NCI-H2196 treated with DMSO at 0.1 percent for 48 hours (cell line): Measurements from ENCODE around the gene HOMER1.

Source experiments
- DNase-seq: peaks from one replicate; lab custom pipeline; 2025; ENCODE audit not compliant: unreplicated experiment; lab: John Stamatoyannopoulos, UW

Gene HOMER1

DNA sequence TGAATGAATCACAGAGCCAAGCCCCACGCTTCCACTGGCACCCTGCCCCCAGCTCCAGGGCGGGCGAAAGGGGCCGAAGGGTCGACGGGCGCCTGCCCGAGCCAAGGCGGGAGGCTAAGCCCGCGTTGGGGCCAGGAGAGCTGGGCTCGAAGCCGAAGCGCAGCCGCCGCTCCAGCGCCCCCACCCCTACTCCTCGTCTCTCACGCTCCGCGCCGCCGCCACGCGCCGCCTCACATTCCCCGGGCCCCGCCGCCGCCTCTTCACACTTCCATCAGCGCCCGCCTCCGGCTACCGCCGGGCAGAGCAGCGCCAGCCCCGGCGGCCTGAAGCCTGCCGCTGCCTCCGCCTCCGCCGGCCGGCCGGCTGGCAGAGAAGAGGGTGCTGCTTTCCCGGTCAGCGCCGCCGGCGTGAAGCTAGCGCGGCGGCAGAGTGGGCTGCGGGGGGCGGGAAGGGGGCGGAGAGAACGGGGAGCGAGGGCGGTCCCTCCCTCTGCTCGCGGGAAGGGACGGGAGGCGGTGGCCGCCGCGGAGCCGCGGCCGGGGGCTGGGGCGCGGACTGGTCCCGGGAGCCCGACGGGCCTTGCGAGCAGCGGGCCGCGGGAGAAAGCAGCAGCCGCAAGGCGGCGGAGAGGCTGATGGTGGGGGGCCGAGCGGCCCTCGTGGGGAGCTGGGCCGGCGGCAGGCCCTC is at the start of gene HOMER1:
TSS of gene HOMER1 (minus strand) at position 431 of the 687 bp plus-strand sequence. CDS start 1,360 bp downstream, outside the sequence.
- DNase-seq, result no peak

- DNase-seq, result no peak
These were observed 49.3 kb upstream of the HOMER1 start for GRCh38 chr5:79563247-79563590.

DNA sequence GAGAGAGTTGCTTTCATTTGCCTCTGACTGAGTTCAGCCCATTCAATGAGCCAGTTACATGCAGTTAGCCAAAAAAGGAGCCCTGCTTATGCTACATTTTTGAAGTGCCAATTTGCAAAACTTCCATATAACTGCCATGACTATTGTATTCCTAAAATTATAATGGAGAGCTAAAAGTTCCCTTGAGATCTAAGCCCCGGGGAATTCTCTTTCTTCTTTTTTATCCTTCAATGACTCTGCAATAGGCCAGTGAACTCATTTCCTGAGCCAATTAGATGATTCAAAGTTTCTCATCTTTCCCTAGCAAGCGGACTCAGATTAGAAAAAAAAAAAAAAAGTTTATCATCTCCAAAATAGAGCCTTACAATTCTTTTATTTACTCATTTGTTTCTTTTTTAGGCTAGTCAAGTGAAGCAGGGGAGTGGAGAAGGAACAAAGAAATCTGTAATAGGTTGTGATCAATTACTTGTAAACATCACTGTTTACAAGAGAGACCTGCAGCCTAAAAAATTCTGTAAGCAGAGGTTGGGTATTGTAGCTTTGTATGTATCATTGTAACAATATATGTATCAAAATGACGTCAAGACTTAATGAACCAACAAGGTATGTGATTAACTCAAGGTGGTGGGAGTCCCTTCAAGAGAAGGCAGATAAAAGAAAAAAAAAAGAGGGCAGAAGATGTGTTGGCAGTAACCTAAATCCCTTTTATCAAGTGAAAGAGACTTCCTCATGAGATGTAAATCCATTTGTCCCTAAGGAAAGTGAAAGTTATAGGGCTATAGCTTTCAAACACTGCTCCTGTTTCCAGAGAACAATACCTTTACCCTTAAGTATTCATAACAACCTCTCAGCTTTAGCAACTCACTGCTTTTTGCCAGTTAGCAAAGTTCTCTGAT is 48.7 kb upstream of the HOMER1 start:
- DNase-seq, result no peak

- DNase-seq, result no peak
These were observed 47.6 kb upstream of the HOMER1 start for GRCh38 chr5:79561525-79561893.

GRCh38 chr5:79560771-79561524 is 47.0 kb upstream of the HOMER1 start:
- DNase-seq, result no peak

DNA sequence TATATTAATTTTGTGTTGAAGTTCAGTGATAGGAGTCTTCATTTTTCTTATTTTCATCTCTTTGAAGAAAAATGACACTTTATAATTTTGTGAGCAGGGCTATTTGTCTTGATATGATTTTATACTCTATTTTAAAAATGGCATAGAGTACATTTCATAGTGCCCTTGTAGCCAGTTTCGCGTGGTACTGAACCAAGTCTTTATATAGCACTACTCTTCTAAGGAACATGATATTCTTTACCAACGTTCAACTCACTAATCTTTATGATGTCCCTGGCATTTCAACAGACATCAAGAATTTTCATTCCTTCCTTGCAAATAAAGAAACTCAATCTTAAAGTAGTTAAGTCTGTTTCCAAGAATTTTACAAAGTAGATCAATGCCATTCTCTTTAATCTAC is 41.5 kb upstream of the HOMER1 start:
- no peak for DNase-seq

- DNase-seq, result no peak
These were observed 39.0 kb upstream of the HOMER1 start for GRCh38 chr5:79552984-79553383.

DNA sequence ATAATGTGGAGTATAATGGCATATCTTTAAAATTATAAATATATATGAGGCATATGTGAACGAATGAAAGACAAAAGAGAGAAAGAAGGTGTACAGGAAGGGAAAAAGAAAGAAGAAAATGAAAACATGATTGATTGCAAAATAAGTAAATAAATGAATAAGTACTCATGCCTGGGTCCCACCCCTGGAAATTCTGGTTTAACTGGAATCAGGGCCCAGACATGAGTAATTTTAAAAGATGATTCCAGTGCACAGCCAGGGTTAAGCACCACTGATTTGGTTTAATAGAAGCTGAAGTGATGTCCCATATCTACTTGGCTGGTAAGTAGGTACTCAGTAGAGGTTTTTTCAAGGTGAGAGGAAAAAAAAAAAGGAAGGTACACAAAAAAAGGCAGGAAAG is 34.0 kb upstream of the HOMER1 start:
- no peak for DNase-seq

DNA sequence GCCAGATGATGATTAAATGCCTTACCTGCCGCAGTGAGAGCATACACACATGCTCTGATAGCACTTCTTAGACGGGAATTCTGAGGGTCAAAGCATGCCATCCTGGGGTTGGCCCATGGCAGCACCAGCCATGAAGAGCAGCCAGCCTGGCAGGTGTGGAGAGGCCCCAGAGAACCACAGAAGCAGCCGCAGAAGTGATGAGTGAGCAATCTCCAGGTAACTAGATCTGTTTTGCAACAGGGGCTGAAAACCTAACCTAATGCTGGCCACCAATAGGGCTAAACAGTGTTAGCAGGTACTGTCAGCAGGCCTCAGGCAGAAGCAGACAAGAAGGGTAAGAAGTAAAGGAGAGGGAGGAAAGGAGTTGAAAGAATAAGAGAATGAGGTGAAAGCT is 33.5 kb upstream of the HOMER1 start:
- DNase-seq, result no peak

DNA sequence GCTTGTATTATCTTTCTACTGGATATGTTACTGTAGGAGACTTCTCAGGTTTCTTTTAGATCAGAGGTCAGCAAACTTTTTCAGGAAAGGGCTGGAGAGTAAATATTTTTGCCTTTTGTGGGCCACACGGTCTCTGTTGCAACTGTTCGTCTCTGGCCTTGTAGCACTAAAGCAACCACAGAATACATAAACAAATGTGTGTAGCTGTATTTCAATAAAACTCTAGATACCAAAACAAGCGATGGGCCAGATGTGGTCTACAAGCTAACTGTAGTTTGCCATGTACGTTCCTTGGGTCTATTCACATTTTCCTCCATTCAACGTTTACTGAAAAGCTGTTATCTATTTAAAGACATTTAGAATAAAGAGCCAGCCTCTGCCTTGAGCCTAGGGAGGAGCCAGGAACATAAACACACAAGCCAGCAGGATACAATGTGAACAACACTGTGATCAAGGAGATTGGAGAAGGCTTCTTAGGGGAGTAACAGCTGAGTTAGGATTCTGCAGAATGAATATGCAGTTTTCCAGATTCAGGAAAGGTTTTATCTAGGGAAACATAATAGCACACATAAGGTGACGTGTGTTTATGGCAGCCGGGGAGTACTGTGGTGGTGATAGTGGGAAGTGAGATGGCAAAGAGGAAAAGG is 33.0 kb upstream of the HOMER1 start:
- DNase-seq, result no peak

- DNase-seq, result no peak
These were observed 30.2 kb upstream of the HOMER1 start for GRCh38 chr5:79544131-79544530.

DNA sequence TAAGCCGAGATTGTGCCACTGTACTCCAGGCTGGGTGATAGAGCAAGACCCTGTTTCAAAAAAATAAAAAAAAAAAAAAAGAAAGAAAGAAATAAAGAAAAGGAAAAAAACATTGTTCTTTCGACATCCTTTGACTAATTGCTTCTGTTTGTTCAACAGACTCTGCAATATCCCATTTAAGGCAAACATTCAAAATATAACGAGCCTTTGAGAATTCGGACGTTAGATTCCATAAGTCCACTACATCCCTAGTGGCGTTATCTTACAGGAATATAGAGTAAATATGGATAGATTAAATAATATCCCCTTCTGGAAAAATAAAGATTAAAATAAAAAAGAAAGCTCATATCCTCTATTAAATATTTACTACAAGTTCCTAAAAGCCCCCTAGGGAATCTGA is 27.0 kb upstream of the HOMER1 start:
- no peak for DNase-seq

DNA sequence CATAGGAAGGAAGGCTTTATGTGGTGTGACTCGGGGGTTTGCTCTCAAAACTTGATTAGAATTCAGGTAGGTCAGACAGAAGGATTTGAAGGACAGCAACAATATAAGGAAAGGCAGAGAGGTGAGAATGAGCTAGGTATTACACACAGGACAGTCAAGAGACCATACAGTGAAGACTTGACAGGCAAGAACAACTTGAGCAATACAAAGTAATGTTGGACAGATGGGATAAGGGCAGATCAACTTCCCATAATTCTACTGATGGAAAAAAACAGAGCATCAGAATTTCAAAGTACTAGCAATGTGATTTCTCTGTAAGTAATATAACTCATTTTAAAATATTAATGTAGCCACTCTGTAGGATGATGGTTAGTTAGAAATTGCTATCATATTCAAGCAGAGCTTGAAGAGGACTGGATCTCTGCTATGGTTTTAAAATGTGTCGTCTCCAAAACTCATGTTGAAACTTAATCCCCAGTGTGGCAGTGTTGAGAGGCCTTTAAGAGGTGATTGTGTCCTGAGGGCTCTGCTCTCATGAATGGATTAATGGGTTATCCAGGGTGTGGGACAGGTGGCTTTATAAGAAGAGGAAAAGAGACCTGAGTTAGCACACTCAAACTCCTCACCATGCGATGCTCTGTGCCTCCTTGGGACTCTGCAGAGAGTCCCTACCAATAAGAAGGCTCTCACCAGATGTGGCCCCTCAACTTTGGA is 22.4 kb upstream of the HOMER1 start:
- DNase-seq, result no peak

- no peak for DNase-seq
These were observed 21.7 kb upstream of the HOMER1 start for GRCh38 chr5:79535477-79536192.

DNA sequence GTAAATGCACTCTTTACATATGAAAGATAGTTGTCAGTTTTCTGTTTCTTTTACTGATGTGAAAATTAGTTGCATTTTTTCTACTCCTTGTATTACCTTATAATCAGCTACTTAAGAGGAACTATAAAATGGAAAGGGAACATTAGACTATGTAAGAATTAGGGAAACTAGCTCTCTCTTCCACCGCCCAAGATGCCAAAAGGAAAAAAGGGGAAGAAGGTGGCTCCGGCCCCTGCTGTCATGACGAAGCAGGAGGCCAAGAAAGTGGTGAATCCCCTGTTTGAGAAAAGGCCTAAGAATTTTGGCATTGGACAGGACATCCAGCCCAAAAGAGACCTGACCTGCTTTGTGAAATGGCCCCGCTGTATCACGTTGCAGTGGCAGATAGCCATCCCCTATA is 15.2 kb upstream of the HOMER1 start:
- no peak for DNase-seq

DNA sequence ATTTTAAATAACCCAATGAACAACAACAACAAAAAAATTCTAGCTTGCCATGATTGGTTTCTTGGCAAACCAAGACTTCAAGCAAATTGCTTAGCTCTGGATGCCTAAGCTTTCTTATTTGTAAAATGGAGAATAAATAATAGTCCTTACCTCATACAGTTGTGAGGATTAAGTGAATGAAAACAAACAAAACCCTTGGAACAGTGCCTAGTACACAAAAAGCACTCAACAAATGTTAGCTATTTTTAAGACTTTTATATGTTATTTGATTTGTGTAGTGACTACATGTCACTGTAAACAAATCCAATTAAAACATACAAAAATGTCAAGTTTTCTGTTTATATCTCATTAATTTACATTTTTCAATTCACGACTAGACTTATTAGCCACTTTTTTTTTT is 13.5 kb upstream of the HOMER1 start:
- no peak for DNase-seq

DNA sequence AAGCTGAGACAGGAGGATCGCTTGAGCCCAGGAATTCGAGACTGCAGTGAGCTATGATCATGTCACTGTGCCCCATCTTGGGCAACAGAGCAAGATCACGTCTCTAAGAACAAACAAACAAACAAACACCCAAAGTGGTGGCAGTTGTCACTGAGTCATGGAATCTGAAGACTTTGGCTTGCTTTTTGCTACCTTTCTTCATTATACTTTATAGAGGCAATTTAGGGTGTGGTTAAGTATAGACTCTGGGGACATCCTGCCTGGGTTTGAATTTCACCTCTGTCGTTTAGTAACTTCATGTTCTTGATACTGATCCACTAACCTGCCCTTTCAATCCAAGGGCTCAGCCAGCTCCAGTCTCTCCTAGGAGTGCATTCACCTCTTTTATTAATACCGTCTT is 13.0 kb upstream of the HOMER1 start:
- no peak for DNase-seq

DNA sequence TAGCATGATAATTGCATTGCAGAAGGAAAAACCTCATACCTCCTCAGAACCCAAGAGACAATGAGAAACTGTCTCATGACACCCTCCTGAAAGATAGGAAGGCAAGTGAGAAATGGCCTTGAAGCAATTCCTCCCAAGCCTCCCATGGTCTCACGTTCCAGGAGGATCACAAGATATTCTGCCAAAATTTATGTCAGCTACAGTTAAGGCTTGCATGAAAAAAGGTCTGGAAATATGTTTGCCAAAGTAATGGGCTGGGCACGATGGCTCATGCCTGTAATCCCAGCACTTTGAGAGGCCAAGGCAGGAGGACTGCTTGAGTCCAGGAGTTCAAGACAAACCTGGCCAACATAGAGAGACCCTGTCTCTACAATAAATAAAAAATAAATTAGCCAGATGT is 12.6 kb upstream of the HOMER1 start:
- DNase-seq, result no peak

- no peak for DNase-seq
These were observed 7.2 kb upstream of the HOMER1 start for GRCh38 chr5:79521156-79521555.

DNA sequence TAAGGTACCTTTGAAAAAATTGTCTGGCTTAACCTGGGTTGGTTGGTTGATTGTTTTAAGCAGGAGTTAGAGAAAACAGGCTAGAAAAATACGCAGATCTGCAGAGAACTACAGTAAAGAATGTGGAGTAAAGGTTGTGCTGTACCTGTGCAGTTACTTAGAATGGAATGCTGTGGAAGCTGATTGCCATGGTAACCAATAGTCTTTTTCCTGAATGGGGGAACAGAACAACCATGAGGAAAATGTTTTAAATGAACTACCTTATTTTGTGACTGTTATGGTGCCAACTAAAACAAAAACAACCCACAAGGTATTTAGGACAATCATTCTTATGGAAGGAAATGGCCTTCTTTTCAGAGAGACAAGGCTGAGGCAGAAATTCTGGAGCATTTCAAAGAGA is 4.8 kb upstream of the HOMER1 start:
- no peak for DNase-seq
